K562 (cell line): Measurements from ENCODE around the gene RAB6A. TPM values are rescaled to one million over a fixed set of nuclear protein-coding genes. Genes with fewer than 3 reads are reported as not detected.

Experiments
- BHLHE40 ChIP-seq: IDR thresholded peaks from 2 replicates; pipeline ENCODE4 v1.6.1; 2011; ENCODE audit warnings: low read length, improper control_type of control experiment
- CCAR2 ChIP-seq: fragments of 200-400 bp; formaldehyde crosslinking; IDR thresholded peaks from 2 replicates; pipeline ENCODE4 v1.6.1; 2017; ENCODE audit warnings: mild to moderate bottlenecking, low read depth, low read length
- HOMEZ ChIP-seq: fragments of 250-450 bp; sonication (Bioruptor Pico); IDR thresholded peaks from 2 replicates; pipeline ENCODE4 v1.4.0; 2020; ENCODE audit warnings: mild to moderate bottlenecking, moderate library complexity
- RBM25 ChIP-seq: fragments of 200-400 bp; formaldehyde crosslinking; IDR thresholded peaks from 2 replicates; pipeline ENCODE4 v1.6.1; 2018; ENCODE audit warnings: low read length, low read depth, moderate library complexity; ENCODE audit not compliant: severe bottlenecking
- SMC3 ChIP-seq: conservative IDR thresholded peaks from 2 replicates; pipeline ENCODE4 v1.6.1; 2011; ENCODE audit warnings: low read depth, low read length, improper control_type of control experiment; ENCODE audit not compliant: insufficient read depth
- polyA plus RNA-seq, 8 experiments: library from polyadenylated mRNA; depleted of rRNA in 4 of 8; stranded (reverse) in 5 of 8; unstranded in 3 of 8; fragments of >200 nt; fragmentation: Nextera tagmentation in 2 of 8; fragmentation: Illumina TruSeq in 1 of 8; extraction: Ambion mirVana in 2 of 8; extraction: Trizol in 1 of 8; gene quantifications; 2 replicates each; pipeline versions ENCODE4 v1.2.1 to v1.2.3, GENCODE V29; 2011 to 2014; ENCODE audit warnings: inconsistent platforms in 1 of 8, missing spikeins in 1 of 8
- total RNA-seq, 7 experiments: library from RNA; depleted of rRNA in 6 of 7; stranded (reverse); fragments of >200 nt in 6 of 7; fragmentation: Illumina TruSeq in 2 of 7; extraction: Trizol in 2 of 7; gene quantifications; 2 replicates each; pipeline versions ENCODE4 v1.2.1 to v1.2.3, GENCODE V29; 2011 to 2021; ENCODE audit warnings: low replicate concordance in 1 of 7
- TF ChIP-seq, protein P1 (sequence below): fragments of 450-650 bp; IDR thresholded peaks from 2 replicates; pipeline ENCODE4 v1.6.1; 2016; ENCODE audit warnings: low read depth
- TF ChIP-seq, protein P2 (sequence below): fragments of 450-650 bp; IDR thresholded peaks from one replicate; pipeline ENCODE4 v1.6.1; 2018; ENCODE audit warnings: mild to moderate bottlenecking, moderate library complexity; ENCODE audit not compliant: partially characterized antibody
- TF ChIP-seq, protein P3 (sequence below): sonication (generic); formaldehyde crosslinking; IDR thresholded peaks from 2 replicates; pipeline ENCODE4 v1.8.0; 2022; ENCODE audit warnings: mild to moderate bottlenecking, missing genetic modification reagents

Gene RAB6A
- total and polyA plus RNA-seq, 9 of the 15 experiments (the other 6 are each of a cell fraction or from before 2014, with no cell fraction given): 14.0 to 95.3 (median 45.4) TPM

GRCh38 chr11:73779084-73779902 is 18.4 kb upstream of the RAB6A start (continued):
- TF ChIP-seq, protein P1, sequence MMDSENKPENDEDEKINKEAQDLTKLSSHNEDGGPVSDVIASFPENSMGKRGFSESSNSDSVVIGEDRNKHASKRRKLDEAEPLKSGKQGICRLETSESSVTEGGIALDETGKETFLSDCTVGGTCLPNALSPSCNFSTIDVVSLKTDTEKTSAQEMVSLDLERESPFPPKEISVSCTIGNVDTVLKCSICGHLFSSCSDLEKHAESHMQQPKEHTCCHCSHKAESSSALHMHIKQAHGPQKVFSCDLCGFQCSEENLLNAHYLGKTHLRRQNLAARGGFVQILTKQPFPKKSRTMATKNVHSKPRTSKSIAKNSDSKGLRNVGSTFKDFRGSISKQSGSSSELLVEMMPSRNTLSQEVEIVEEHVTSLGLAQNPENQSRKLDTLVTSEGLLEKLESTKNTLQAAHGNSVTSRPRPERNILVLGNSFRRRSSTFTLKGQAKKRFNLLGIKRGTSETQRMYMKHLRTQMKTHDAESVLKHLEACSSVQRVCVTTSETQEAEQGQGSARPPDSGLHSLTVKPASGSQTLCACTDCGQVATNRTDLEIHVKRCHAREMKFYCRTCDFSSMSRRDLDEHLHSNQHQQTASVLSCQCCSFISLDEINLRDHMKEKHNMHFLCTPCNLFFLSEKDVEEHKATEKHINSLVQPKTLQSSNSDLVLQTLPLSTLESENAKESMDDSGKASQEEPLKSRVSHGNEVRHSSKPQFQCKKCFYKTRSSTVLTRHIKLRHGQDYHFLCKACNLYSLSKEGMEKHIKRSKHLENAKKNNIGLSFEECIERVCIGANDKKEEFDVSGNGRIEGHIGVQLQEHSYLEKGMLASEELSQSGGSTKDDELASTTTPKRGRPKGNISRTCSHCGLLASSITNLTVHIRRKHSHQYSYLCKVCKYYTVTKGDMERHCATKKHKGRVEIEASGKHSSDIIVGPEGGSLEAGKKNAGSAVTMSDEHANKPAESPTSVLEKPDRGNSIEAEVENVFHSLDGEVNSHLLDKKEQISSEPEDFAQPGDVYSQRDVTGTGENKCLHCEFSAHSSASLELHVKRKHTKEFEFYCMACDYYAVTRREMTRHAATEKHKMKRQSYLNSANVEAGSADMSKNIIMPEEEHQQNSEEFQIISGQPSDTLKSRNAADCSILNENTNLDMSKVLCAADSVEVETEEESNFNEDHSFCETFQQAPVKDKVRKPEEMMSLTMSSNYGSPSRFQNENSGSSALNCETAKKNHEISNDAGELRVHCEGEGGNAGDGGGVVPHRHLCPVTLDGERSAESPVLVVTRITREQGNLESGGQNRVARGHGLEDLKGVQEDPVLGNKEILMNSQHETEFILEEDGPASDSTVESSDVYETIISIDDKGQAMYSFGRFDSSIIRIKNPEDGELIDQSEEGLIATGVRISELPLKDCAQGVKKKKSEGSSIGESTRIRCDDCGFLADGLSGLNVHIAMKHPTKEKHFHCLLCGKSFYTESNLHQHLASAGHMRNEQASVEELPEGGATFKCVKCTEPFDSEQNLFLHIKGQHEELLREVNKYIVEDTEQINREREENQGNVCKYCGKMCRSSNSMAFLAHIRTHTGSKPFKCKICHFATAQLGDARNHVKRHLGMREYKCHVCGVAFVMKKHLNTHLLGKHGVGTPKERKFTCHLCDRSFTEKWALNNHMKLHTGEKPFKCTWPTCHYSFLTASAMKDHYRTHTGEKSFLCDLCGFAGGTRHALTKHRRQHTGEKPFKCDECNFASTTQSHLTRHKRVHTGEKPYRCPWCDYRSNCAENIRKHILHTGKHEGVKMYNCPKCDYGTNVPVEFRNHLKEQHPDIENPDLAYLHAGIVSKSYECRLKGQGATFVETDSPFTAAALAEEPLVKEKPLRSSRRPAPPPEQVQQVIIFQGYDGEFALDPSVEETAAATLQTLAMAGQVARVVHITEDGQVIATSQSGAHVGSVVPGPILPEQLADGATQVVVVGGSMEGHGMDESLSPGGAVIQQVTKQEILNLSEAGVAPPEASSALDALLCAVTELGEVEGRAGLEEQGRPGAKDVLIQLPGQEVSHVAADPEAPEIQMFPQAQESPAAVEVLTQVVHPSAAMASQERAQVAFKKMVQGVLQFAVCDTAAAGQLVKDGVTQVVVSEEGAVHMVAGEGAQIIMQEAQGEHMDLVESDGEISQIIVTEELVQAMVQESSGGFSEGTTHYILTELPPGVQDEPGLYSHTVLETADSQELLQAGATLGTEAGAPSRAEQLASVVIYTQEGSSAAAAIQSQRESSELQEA: no peak
- no peak for TF ChIP-seq RBM25
- TF ChIP-seq BHLHE40: peak; percentile 21
- TF ChIP-seq HOMEZ (CRISPR knock-in tag): no peak
- TF ChIP-seq CCAR2: no peak
- TF ChIP-seq, protein P2, sequence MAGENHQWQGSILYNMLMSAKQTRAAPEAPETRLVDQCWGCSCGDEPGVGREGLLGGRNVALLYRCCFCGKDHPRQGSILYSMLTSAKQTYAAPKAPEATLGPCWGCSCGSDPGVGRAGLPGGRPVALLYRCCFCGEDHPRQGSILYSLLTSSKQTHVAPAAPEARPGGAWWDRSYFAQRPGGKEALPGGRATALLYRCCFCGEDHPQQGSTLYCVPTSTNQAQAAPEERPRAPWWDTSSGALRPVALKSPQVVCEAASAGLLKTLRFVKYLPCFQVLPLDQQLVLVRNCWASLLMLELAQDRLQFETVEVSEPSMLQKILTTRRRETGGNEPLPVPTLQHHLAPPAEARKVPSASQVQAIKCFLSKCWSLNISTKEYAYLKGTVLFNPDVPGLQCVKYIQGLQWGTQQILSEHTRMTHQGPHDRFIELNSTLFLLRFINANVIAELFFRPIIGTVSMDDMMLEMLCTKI: no peak
- TF ChIP-seq, protein P3, sequence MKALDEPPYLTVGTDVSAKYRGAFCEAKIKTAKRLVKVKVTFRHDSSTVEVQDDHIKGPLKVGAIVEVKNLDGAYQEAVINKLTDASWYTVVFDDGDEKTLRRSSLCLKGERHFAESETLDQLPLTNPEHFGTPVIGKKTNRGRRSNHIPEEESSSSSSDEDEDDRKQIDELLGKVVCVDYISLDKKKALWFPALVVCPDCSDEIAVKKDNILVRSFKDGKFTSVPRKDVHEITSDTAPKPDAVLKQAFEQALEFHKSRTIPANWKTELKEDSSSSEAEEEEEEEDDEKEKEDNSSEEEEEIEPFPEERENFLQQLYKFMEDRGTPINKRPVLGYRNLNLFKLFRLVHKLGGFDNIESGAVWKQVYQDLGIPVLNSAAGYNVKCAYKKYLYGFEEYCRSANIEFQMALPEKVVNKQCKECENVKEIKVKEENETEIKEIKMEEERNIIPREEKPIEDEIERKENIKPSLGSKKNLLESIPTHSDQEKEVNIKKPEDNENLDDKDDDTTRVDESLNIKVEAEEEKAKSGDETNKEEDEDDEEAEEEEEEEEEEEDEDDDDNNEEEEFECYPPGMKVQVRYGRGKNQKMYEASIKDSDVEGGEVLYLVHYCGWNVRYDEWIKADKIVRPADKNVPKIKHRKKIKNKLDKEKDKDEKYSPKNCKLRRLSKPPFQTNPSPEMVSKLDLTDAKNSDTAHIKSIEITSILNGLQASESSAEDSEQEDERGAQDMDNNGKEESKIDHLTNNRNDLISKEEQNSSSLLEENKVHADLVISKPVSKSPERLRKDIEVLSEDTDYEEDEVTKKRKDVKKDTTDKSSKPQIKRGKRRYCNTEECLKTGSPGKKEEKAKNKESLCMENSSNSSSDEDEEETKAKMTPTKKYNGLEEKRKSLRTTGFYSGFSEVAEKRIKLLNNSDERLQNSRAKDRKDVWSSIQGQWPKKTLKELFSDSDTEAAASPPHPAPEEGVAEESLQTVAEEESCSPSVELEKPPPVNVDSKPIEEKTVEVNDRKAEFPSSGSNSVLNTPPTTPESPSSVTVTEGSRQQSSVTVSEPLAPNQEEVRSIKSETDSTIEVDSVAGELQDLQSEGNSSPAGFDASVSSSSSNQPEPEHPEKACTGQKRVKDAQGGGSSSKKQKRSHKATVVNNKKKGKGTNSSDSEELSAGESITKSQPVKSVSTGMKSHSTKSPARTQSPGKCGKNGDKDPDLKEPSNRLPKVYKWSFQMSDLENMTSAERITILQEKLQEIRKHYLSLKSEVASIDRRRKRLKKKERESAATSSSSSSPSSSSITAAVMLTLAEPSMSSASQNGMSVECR (CRISPR knock-in tag): 0 out of 2 replicates have a peak, but pooled peaks have one; percentile 40
- TF ChIP-seq SMC3: no peak
